Germinal center (tissue), 1 donor: ENCODE measurements around the gene GPANK1.
A peak's percentile ranks its signal among the peaks of the same experiment; 100 is the strongest.

Experiments used
- DNase-seq: peaks from one replicate; pipeline ENCODE4 v3.0.0; 2012; ENCODE audit warnings: mixed read lengths, low spot score

Gene GPANK1

GRCh38 chr6:31639449-31639861, 25.3 kb downstream of the GPANK1 start:
- DNase-seq = no peak

GRCh38 chr6:31639043-31639442, 25.8 kb downstream of the GPANK1 start:
- no peak for DNase-seq

GRCh38 chr6:31636698-31637596, 27.9 kb downstream of the GPANK1 start:
- no peak for DNase-seq

- DNase-seq = no peak
These were observed 29.7 kb downstream of the GPANK1 start for GRCh38 chr6:31634969-31635575.

GRCh38 chr6:31634131-31634530, 30.7 kb downstream of the GPANK1 start:
- no peak for DNase-seq

- DNase-seq = no peak
These were observed 31.4 kb downstream of the GPANK1 start for GRCh38 chr6:31633447-31633846.

GRCh38 chr6:31632279-31632946, 32.4 kb downstream of the GPANK1 start:
- DNase-seq = no peak

- DNase-seq = no peak
These were observed 33.0 kb downstream of the GPANK1 start for GRCh38 chr6:31631681-31632278.

- no peak for DNase-seq
These were observed 33.6 kb downstream of the GPANK1 start for GRCh38 chr6:31631209-31631608.

- no peak for DNase-seq
These were observed 34.4 kb downstream of the GPANK1 start for GRCh38 chr6:31630177-31630934.

GRCh38 chr6:31629014-31629413, 35.8 kb downstream of the GPANK1 start:
- no peak for DNase-seq

GRCh38 chr6:31627690-31628287, 37.0 kb downstream of the GPANK1 start:
- DNase-seq = no peak

GRCh38 chr6:31626952-31627351, 37.8 kb downstream of the GPANK1 start:
- no peak for DNase-seq

- no peak for DNase-seq
These were observed 40.7 kb downstream of the GPANK1 start for GRCh38 chr6:31624070-31624469.

GRCh38 chr6:31622684-31623091, 42.1 kb downstream of the GPANK1 start:
- DNase-seq = no peak

GRCh38 chr6:31621991-31622390, 42.8 kb downstream of the GPANK1 start:
- no peak for DNase-seq

- no peak for DNase-seq
These were observed 43.4 kb downstream of the GPANK1 start for GRCh38 chr6:31621320-31621939.

GRCh38 chr6:31620586-31621319, 44.0 kb downstream of the GPANK1 start, which contains the start of gene PRRC2A:
PRRC2A (plus strand) TSS chr6:31620715; CDS start chr6:31622790, 2,075 bp downstream.
- DNase-seq = no peak

- peak; percentile 98 for DNase-seq
These were observed 44.8 kb downstream of the GPANK1 start for GRCh38 chr6:31619805-31620585.
